Hepatocyte (in vitro differentiated cells): Measurements from ENCODE around the gene BEST1. TPM values are rescaled to one million over a fixed set of nuclear protein-coding genes. Genes with fewer than 3 reads are reported as not detected.

Source experiments
- DNase-seq: peaks from one replicate; pipeline ENCODE4 v3.0.0-alpha.2; 2016; ENCODE audit warnings: low spot score
- H2AFZ ChIP-seq: fragments of 200-600 bp; sonication (generic); 2 replicates; pipeline ENCODE4 v1.6.0; 2016; ENCODE audit warnings: antibody characterized with exemption, mild to moderate bottlenecking
- H3K27ac ChIP-seq: fragments of 200-600 bp; sonication (generic); 2 replicates; pipeline ENCODE4 v1.5.1; 2016; ENCODE audit warnings: mild to moderate bottlenecking
- H3K27me3 ChIP-seq: fragments of 200-600 bp; sonication (generic); 2 replicates; pipeline ENCODE4 v1.6.1; 2016
- H3K36me3 ChIP-seq: fragments of 200-600 bp; sonication (generic); replicated peaks from 2 replicates; pipeline ENCODE4 v1.5.1; 2016; ENCODE audit warnings: low read depth; ENCODE audit not compliant: insufficient read depth
- H3K4me1 ChIP-seq: fragments of 200-600 bp; sonication (generic); 2 replicates; pipeline ENCODE4 v1.5.1; 2016; ENCODE audit warnings: mild to moderate bottlenecking, moderate library complexity; ENCODE audit not compliant: insufficient read depth
- H3K4me2 ChIP-seq: fragments of 200-600 bp; sonication (generic); 2 replicates; pipeline ENCODE4 v1.6.0; 2016
- H3K4me3 ChIP-seq: fragments of 200-600 bp; sonication (generic); 2 replicates; pipeline ENCODE4 v1.5.1; 2016; ENCODE audit warnings: mild to moderate bottlenecking
- H3K79me2 ChIP-seq: fragments of 200-600 bp; sonication (generic); 2 replicates; pipeline ENCODE4 v1.6.0; 2017; ENCODE audit warnings: mild to moderate bottlenecking
- H3K9me2 ChIP-seq: fragments of 200-600 bp; sonication (generic); replicated peaks from 2 replicates; pipeline ENCODE4 v1.6.0; 2017; ENCODE audit warnings: mild to moderate bottlenecking; ENCODE audit not compliant: insufficient read depth
- H3K9me3 ChIP-seq: fragments of 200-600 bp; sonication (generic); 2 replicates; pipeline ENCODE4 v1.5.1; 2016; ENCODE audit warnings: low read depth, mild to moderate bottlenecking
- H4K20me1 ChIP-seq: fragments of 200-600 bp; sonication (generic); 2 replicates; pipeline ENCODE4 v1.6.0; 2016; ENCODE audit warnings: mild to moderate bottlenecking; ENCODE audit not compliant: insufficient read depth, poor library complexity, severe bottlenecking
- CTCF ChIP-seq: fragments of 200-600 bp; sonication (generic); IDR thresholded peaks from 2 replicates; pipeline ENCODE4 v1.5.1; 2016; ENCODE audit warnings: antibody characterized with exemption, mild to moderate bottlenecking; ENCODE audit not compliant: poor library complexity
- EZH2 ChIP-seq: fragments of 200-600 bp; sonication (generic); IDR thresholded peaks from 2 replicates; pipeline ENCODE4 v1.6.1; 2016; ENCODE audit warnings: antibody characterized with exemption, mild to moderate bottlenecking, borderline replicate concordance
- EZH2phosphoT487 ChIP-seq: fragments of 200-600 bp; sonication (generic); IDR thresholded peaks from one replicate; pipeline ENCODE4 v1.6.1; 2018; ENCODE audit warnings: antibody characterized with exemption, mild to moderate bottlenecking, low read depth, moderate library complexity; ENCODE audit not compliant: unreplicated experiment, severe bottlenecking
- WGBS: methylation state at CpG from one replicate; pipeline ENCODE4 v1.1.6; 2016; ENCODE audit warnings: low lambda C conversion rate; ENCODE audit errors: missing lambda C conversion rate; 5-methylcytosine and 5-hydroxymethylcytosine counted together
- polyA plus RNA-seq: library from polyadenylated mRNA; unstranded; fragments of >200 nt; fragmentation: Nextera tagmentation; extraction: Ambion mirVana; gene quantifications from 2 replicates; pipeline ENCODE4 v1.2.1, GENCODE V29; 2016
- total RNA-seq: library from RNA; depleted of rRNA; stranded (reverse); fragments of >200 nt; gene quantifications from 2 replicates; pipeline ENCODE4 v1.2.3, GENCODE V29; 2014

Gene BEST1
- total and polyA plus RNA-seq, 2 experiments from 2014 or later: 3.5 to 5.7 TPM

- Histone ChIP-seq H3K27ac (no peak overlapping the region), H4K20me1 (no peaks in the 10 kb centered on the region), H3K79me2 (no peaks in the 10 kb centered on the region), H3K27me3 (no peaks in the 10 kb centered on the region), H3K9me2 (no peaks in the 10 kb centered on the region), H3K4me2 (no peak overlapping the region), H3K36me3 (no peaks in the 10 kb centered on the region), H3K4me3 (no peak overlapping the region), H3K4me1 (no peaks in the 10 kb centered on the region), H3K9me3 (no peaks in the 10 kb centered on the region), H2AFZ (no peak overlapping the region)
- 89% methylated on average over 3 of the region's 3 CpGs for WGBS
- no peak for DNase-seq
- TF ChIP-seq CTCF (no peak), EZH2phosphoT487 (no peak), EZH2 (no peak)
Measured at GRCh38 chr11:61930933-61931332, 19.2 kb upstream of the BEST1 start.

GRCh38 chr11:61935861-61936260 lies 14.3 kb upstream of the BEST1 start:
- Histone ChIP-seq H3K27ac (no peak overlapping the region), H3K9me2 (no peaks in the 10 kb centered on the region), H3K4me2 (no peak overlapping the region), H2AFZ (no peak overlapping the region), H3K4me1 (no peaks in the 10 kb centered on the region), H3K9me3 (no peaks in the 10 kb centered on the region), H3K79me2 (no peaks in the 10 kb centered on the region), H3K4me3 (no peak overlapping the region), H3K27me3 (no peaks in the 10 kb centered on the region), H3K36me3 (no peaks in the 10 kb centered on the region), H4K20me1 (no peaks in the 10 kb centered on the region)
- TF ChIP-seq EZH2phosphoT487 (no peak), EZH2 (no peak), CTCF (no peak)
- 84% methylated on average over 2 of the region's 2 CpGs for whole genome bisulfite sequencing
- no peak for DNase-seq

- no peak overlapping the region for H3K4me3 ChIP-seq
- H3K36me3 ChIP-seq: no peaks in the 10 kb centered on the region
- no peak for TF ChIP-seq EZH2phosphoT487
- no peak for TF ChIP-seq CTCF
- no peak for TF ChIP-seq EZH2
- no peak overlapping the region for H3K27ac ChIP-seq
- WGBS: 87% methylated on average over 10 of the region's 10 CpGs
- no peaks in the 10 kb centered on the region for H3K4me1 ChIP-seq
- no peak overlapping the region for H2AFZ ChIP-seq
- H3K9me3 ChIP-seq: no peaks in the 10 kb centered on the region
- H3K27me3 ChIP-seq: no peaks in the 10 kb centered on the region
- H3K4me2 ChIP-seq: no peak overlapping the region
- H3K79me2 ChIP-seq: no peaks in the 10 kb centered on the region
- no peaks in the 10 kb centered on the region for H3K9me2 ChIP-seq
- DNase-seq: no peak
- H4K20me1 ChIP-seq: no peaks in the 10 kb centered on the region
Measured at GRCh38 chr11:61940466-61940865, 9.7 kb upstream of the BEST1 start.

GRCh38 chr11:61945191-61945590 lies 5.0 kb upstream of the BEST1 start:
- Histone ChIP-seq H3K4me1 (peaks cover 7% of the 10 kb centered on the region), H3K27me3 (no peaks in the 10 kb centered on the region), H3K4me2 (no peak overlapping the region), H3K79me2 (no peaks in the 10 kb centered on the region), H3K27ac (no peak overlapping the region), H4K20me1 (no peaks in the 10 kb centered on the region), H3K36me3 (no peaks in the 10 kb centered on the region), H3K4me3 (no peak overlapping the region), H3K9me2 (no peaks in the 10 kb centered on the region), H3K9me3 (no peaks in the 10 kb centered on the region), H2AFZ (no peak overlapping the region)
- no peak for TF ChIP-seq EZH2
- TF ChIP-seq EZH2phosphoT487: no peak
- no peak for TF ChIP-seq CTCF
- DNase-seq: no peak
- WGBS: 90% methylated on average over 13 of the region's 13 CpGs
